HCT116 (cell line): Measurements from ENCODE around the gene PLA2G2F. TPM values are rescaled to one million over a fixed set of nuclear protein-coding genes. Genes with fewer than 3 reads are reported as not detected.

ENCODE experiments used
- ATAC-seq: fragments of 200-7000 bp; cut with Tn5 transposase; 2 replicates; pipeline ENCODE4 v1.9.1; 2020; ENCODE audit warnings: mild to moderate bottlenecking, moderate library complexity
- BruUV-seq: library from RNA; stranded (reverse); fragments of 400-500 nt; replicated peaks from 2 replicates; lab custom pipeline; 2021; lab: Mats Ljungman, UMichigan
- CTCF ChIA-PET: fragments of 300-600 bp; sonication (Branson Sonifier 250); formaldehyde crosslinking; loops from one replicate; lab custom pipeline; 2021; ENCODE audit warnings: antibody characterized with exemption; lab: Charles Lee
- POLR2A ChIA-PET: fragments of 300-600, 350-600 bp; sonication (Branson Sonifier 250); formaldehyde crosslinking; loops from one replicate; lab custom pipeline; 2021; ENCODE audit warnings: antibody characterized with exemption; lab: Charles Lee
- RAD21 ChIA-PET, 2 experiments: fragments of 300-600 bp; sonication (Branson Sonifier 250); formaldehyde crosslinking; loops; one replicate each; lab custom pipeline; 2023; ENCODE audit warnings: low total read pairs in 2 of 2; ENCODE audit not compliant: uncharacterized antibody in 2 of 2, unreplicated experiment in 2 of 2, low non-redundant PET in 1 of 2; lab: Charles Lee
- DNase-seq: peaks from one replicate; pipeline ENCODE4 v3.0.0-alpha.2; 2010; ENCODE audit warnings: low read depth, low spot score
- H2AFZ ChIP-seq: fragments of 200-600 bp; shearing (Covaris generic), sonication (generic); 2 replicates; pipeline ENCODE4 v1.6.1; 2017; ENCODE audit warnings: low read depth, mixed run types, mixed read lengths, antibody characterized with exemption, low read length; ENCODE audit not compliant: poor library complexity, severe bottlenecking
- H3K27ac ChIP-seq: 2 replicates; pipeline ENCODE4 v1.5.1; 2012; ENCODE audit warnings: low read depth, low read length
- H3K27me3 ChIP-seq: fragments of 200-600 bp; sonication (generic); 2 replicates; pipeline ENCODE4 v1.6.1; 2016; ENCODE audit warnings: mixed run types, low read length, mixed read lengths; ENCODE audit not compliant: insufficient read depth
- H3K36me3 ChIP-seq, 2 experiments: fragments of 200-500 bp in 1 of 2; fragments of 200-600 bp in 1 of 2; sonication (Bioruptor generic) in 1 of 2; sonication (generic) in 1 of 2; 2 replicates each; pipeline versions ENCODE4 v1.5.1 to v1.6.1; 2014 to 2016; ENCODE audit warnings: low read length in 2 of 2, inconsistent platforms in 1 of 2, mixed read lengths in 1 of 2, mixed run types in 1 of 2; ENCODE audit not compliant: insufficient read depth in 2 of 2, control insufficient read depth in 1 of 2
- H3K4me1 ChIP-seq, 2 experiments: fragments of 200-600 bp in 1 of 2; sonication (generic) in 1 of 2; 2 replicates each; pipeline versions ENCODE4 v1.5.1 to v1.6.1; 2012 to 2017; ENCODE audit warnings: low read length in 2 of 2, inconsistent platforms in 1 of 2, mild to moderate bottlenecking in 1 of 2, mixed read lengths in 1 of 2, mixed run types in 1 of 2, moderate library complexity in 1 of 2; ENCODE audit not compliant: insufficient read depth in 2 of 2, control insufficient read depth in 1 of 2
- H3K4me2 ChIP-seq: fragments of 200-600 bp; sonication (generic); 2 replicates; pipeline ENCODE4 v1.6.1; 2017; ENCODE audit warnings: mixed run types, low read length, mixed read lengths
- H3K4me3 ChIP-seq, 2 experiments: fragments of 200-600 bp in 1 of 2; sonication (generic) in 1 of 2; replicated peaks in 1 of 2; 2 replicates each; pipeline ENCODE4 v1.5.1; 2011 to 2016; ENCODE audit warnings: low read length in 2 of 2, control low read depth in 1 of 2, low read depth in 1 of 2, mild to moderate bottlenecking in 1 of 2, mixed read lengths in 1 of 2, mixed run types in 1 of 2
- H3K79me2 ChIP-seq: fragments of 200-600 bp; sonication (generic); 2 replicates; pipeline ENCODE4 v1.6.1; 2017; ENCODE audit warnings: mild to moderate bottlenecking, mixed run types, low read length, moderate library complexity, mixed read lengths; ENCODE audit not compliant: insufficient read depth
- H3K9ac ChIP-seq: fragments of 200-600 bp; sonication (generic); 2 replicates; pipeline ENCODE4 v1.6.1; 2016; ENCODE audit warnings: low read length, mixed read lengths
- H3K9me2 ChIP-seq: fragments of 200-600 bp; sonication (generic), shearing (Covaris generic); 2 replicates; pipeline ENCODE4 v1.6.1; 2017; ENCODE audit warnings: mixed run types, mild to moderate bottlenecking, moderate library complexity; ENCODE audit not compliant: insufficient read depth
- H3K9me3 ChIP-seq, 2 experiments: fragments of 200-500 bp in 1 of 2; fragments of 200-600 bp in 1 of 2; sonication (Bioruptor generic) in 1 of 2; sonication (generic) in 1 of 2; 2 replicates each; pipeline ENCODE4 v1.6.1; 2014 to 2017; ENCODE audit warnings: low read length in 2 of 2, mixed read lengths in 2 of 2, inconsistent platforms in 1 of 2, low read depth in 1 of 2, mild to moderate bottlenecking in 1 of 2, mixed run types in 1 of 2, moderate library complexity in 1 of 2; ENCODE audit not compliant: control insufficient read depth in 1 of 2, insufficient read depth in 1 of 2
- H4K20me1 ChIP-seq: fragments of 200-600 bp; sonication (generic), shearing (Covaris generic); 2 replicates; pipeline ENCODE4 v1.6.1; 2017; ENCODE audit warnings: mixed run types, mild to moderate bottlenecking, moderate library complexity; ENCODE audit not compliant: insufficient read depth
- CBX3 ChIP-seq: IDR thresholded peaks from 2 replicates; pipeline ENCODE4 v1.6.1; 2012; ENCODE audit warnings: low read depth
- CEBPB ChIP-seq: IDR thresholded peaks from 2 replicates; pipeline ENCODE4 v1.6.1; 2012; ENCODE audit warnings: low read depth
- EGR1 ChIP-seq: IDR thresholded peaks from 2 replicates; pipeline ENCODE4 v1.6.1; 2012; ENCODE audit warnings: low read depth
- ELF1 ChIP-seq: IDR thresholded peaks from 2 replicates; pipeline ENCODE4 v1.6.1; 2012; ENCODE audit warnings: low read depth, borderline replicate concordance
- EZH2 ChIP-seq: fragments of 200-600 bp; sonication (generic); IDR thresholded peaks from 2 replicates; pipeline ENCODE4 v1.6.1; 2017; ENCODE audit warnings: antibody characterized with exemption, mixed run types
- EZH2phosphoT487 ChIP-seq: fragments of 200-600 bp; IDR thresholded peaks from 2 replicates; pipeline ENCODE4 v1.6.1; 2018; ENCODE audit warnings: antibody characterized with exemption, borderline replicate concordance
- FOSL1 ChIP-seq: IDR thresholded peaks from 2 replicates; pipeline ENCODE4 v1.6.1; 2012; ENCODE audit warnings: low read depth
- JUND ChIP-seq: IDR thresholded peaks from 2 replicates; pipeline ENCODE4 v1.6.1; 2012
- MAX ChIP-seq: IDR thresholded peaks from 2 replicates; pipeline ENCODE4 v1.6.1; 2012
- POLR2A ChIP-seq: IDR thresholded peaks from 2 replicates; pipeline ENCODE4 v1.7.0; 2011; ENCODE audit warnings: borderline replicate concordance; ENCODE audit not compliant: insufficient read depth, insufficient read length; ENCODE audit errors: extremely low read depth
- POLR2AphosphoS5 ChIP-seq: IDR thresholded peaks from 2 replicates; pipeline ENCODE4 v1.6.1; 2011; ENCODE audit warnings: mild to moderate bottlenecking, low read depth, low read length, moderate library complexity
- SIN3A ChIP-seq: IDR thresholded peaks from 2 replicates; pipeline ENCODE4 v1.6.1; 2012; ENCODE audit warnings: low read depth
- SP1 ChIP-seq: IDR thresholded peaks from 2 replicates; pipeline ENCODE4 v1.6.1; 2012; ENCODE audit warnings: low read depth
- TCF7L2 ChIP-seq: IDR thresholded peaks from 2 replicates; pipeline ENCODE4 v1.7.0; 2011; ENCODE audit warnings: borderline replicate concordance, inconsistent platforms; ENCODE audit not compliant: insufficient read depth, insufficient read length; ENCODE audit errors: extremely low read depth
- ZBTB33 ChIP-seq: IDR thresholded peaks from 2 replicates; pipeline ENCODE4 v1.6.1; 2011; ENCODE audit warnings: mild to moderate bottlenecking, low read length, moderate library complexity; ENCODE audit not compliant: insufficient replicate concordance; ENCODE audit errors: extremely low read depth
- ZFX ChIP-seq: fragments of 450-650 bp; IDR thresholded peaks from 2 replicates; pipeline ENCODE4 v1.6.1; 2017
- ZNF274 ChIP-seq: fragments of 200-500 bp; sonication (Bioruptor generic); IDR thresholded peaks from 2 replicates; pipeline ENCODE4 v1.6.1; 2014; ENCODE audit warnings: mild to moderate bottlenecking, low read depth, low read length, inconsistent platforms
- intact Hi-C: fragments of 100-400 bp; cut with micrococcal nuclease; formaldehyde crosslinking; loops from 2 replicates; pipeline ENCODE4 v1.10.0; 2022
- total RNA-seq: library from RNA; stranded (reverse); gene quantifications from one replicate; pipeline ENCODE4 v1.2.1, GENCODE V29; 2021; ENCODE audit not compliant: unreplicated experiment
- TF ChIP-seq, protein P1 (sequence below), 3 experiments: fragments of 200-600 bp in 1 of 3; sonication (generic) in 1 of 3; IDR thresholded peaks in 2 of 3; conservative IDR thresholded peaks in 1 of 3; 2 replicates each; pipeline ENCODE4 v1.5.1; 2012 to 2017; ENCODE audit warnings: low read depth in 2 of 3, low read length in 2 of 3, antibody characterized with exemption in 1 of 3, borderline replicate concordance in 1 of 3, control low read depth in 1 of 3, mild to moderate bottlenecking in 1 of 3, mixed read lengths in 1 of 3, mixed run types in 1 of 3, moderate library complexity in 1 of 3; ENCODE audit not compliant: insufficient read depth in 1 of 3
- TF ChIP-seq, protein P2 (sequence below): IDR thresholded peaks from 2 replicates; pipeline ENCODE4 v1.6.1; 2012; ENCODE audit warnings: low read depth

Gene PLA2G2F
- total RNA-seq, 1 experiment from 2014 or later, result 0.12 TPM

DNA sequence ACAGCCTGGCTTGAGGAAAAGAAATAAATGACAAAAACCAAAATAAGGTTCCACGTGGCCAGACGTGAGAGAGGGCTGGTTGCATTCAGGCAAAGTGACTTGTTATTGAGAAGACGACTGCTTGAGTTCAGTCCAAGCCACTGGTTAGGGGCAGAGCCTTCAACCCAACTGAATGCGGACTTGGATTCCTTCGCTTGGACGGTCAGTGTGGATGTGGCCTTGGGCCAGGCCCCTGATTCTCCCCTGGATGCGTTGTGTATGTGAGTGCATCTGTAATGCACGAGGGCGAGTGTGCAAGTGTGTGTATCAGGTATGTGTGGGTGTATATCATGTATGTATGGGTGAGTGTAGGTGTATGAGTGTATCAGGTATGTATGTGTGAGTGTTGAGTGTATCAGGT, 1.9 kb downstream of the PLA2G2F start (continued):
- TF ChIP-seq, protein P1, sequence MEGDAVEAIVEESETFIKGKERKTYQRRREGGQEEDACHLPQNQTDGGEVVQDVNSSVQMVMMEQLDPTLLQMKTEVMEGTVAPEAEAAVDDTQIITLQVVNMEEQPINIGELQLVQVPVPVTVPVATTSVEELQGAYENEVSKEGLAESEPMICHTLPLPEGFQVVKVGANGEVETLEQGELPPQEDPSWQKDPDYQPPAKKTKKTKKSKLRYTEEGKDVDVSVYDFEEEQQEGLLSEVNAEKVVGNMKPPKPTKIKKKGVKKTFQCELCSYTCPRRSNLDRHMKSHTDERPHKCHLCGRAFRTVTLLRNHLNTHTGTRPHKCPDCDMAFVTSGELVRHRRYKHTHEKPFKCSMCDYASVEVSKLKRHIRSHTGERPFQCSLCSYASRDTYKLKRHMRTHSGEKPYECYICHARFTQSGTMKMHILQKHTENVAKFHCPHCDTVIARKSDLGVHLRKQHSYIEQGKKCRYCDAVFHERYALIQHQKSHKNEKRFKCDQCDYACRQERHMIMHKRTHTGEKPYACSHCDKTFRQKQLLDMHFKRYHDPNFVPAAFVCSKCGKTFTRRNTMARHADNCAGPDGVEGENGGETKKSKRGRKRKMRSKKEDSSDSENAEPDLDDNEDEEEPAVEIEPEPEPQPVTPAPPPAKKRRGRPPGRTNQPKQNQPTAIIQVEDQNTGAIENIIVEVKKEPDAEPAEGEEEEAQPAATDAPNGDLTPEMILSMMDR (IDR thresholded peaks at IDR 0.05 in 2 of 3, conservative IDR thresholded peaks at IDR 0.05 in 1 of 3; ENCODE audit: borderline replicate concordance in 1 of 3, insufficient read depth in 1 of 3, low read depth in 2 of 3, low read length in 2 of 3), result no peak
- TF ChIP-seq JUND, result no peak
- TF ChIP-seq POLR2A, result no peak

DNA sequence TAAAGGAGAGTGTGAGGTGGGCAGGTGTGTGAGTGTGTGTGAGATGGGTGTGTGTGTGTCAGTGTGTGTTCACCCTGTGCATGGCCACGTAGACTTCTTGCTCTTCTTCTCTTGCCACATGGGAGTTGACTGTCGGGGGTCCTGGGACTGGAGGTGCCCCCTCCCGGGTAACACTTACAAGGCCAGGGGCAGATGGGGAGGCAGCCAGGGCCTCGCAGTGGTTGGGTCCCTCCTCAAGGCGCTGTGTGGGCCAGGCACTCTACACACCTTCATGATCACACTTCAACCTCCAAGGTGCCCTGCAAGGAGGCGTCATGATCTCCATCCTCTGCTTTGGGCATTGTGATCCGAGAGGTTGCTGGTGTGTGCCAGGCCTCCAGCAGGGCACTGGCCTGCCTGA, 2.3 kb downstream of the PLA2G2F start:
- Histone ChIP-seq H3K4me1 (peaks cover 4 to 11% of the 10 kb centered on the region in 2 experiments; a peak in 3 of 4 replicates), H3K27ac (no peak overlapping the region), H2AFZ (no peak overlapping the region), H3K9me2 (no peaks in the 10 kb centered on the region)
- RAD21 ChIA-PET, result no interaction called here
- TF ChIP-seq POLR2A (no peak), ZBTB33 (no peak), CEBPB (no peak), EZH2 (no peak), FOSL1 (no peak), POLR2AphosphoS5 (no peak), JUND (no peak), MAX (no peak), TCF7L2 (no peak), SIN3A (no peak), ZNF274 (no peak), ELF1 (no peak), CBX3 (no peak), EZH2phosphoT487 (no peak), EGR1 (no peak), SP1 (no peak), ZFX (no peak)
- TF ChIP-seq, protein P2, sequence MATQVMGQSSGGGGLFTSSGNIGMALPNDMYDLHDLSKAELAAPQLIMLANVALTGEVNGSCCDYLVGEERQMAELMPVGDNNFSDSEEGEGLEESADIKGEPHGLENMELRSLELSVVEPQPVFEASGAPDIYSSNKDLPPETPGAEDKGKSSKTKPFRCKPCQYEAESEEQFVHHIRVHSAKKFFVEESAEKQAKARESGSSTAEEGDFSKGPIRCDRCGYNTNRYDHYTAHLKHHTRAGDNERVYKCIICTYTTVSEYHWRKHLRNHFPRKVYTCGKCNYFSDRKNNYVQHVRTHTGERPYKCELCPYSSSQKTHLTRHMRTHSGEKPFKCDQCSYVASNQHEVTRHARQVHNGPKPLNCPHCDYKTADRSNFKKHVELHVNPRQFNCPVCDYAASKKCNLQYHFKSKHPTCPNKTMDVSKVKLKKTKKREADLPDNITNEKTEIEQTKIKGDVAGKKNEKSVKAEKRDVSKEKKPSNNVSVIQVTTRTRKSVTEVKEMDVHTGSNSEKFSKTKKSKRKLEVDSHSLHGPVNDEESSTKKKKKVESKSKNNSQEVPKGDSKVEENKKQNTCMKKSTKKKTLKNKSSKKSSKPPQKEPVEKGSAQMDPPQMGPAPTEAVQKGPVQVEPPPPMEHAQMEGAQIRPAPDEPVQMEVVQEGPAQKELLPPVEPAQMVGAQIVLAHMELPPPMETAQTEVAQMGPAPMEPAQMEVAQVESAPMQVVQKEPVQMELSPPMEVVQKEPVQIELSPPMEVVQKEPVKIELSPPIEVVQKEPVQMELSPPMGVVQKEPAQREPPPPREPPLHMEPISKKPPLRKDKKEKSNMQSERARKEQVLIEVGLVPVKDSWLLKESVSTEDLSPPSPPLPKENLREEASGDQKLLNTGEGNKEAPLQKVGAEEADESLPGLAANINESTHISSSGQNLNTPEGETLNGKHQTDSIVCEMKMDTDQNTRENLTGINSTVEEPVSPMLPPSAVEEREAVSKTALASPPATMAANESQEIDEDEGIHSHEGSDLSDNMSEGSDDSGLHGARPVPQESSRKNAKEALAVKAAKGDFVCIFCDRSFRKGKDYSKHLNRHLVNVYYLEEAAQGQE, result no peak
- TF ChIP-seq, all 23 proteins: peak for 0
- intact Hi-C loops, result no loop called here
- Histone ChIP-seq H4K20me1 (no peaks in the 10 kb centered on the region), H3K9ac (no peak overlapping the region), H3K4me3 (no peak overlapping the region), H3K79me2 (no peaks in the 10 kb centered on the region), H3K9me3 (no peaks in the 10 kb centered on the region), H3K27me3 (no peaks in the 10 kb centered on the region), H3K4me2 (no peak overlapping the region), H3K36me3 (no peaks in the 10 kb centered on the region)
- ATAC-seq (no peak), DNase-seq (no peak)
- CTCF ChIA-PET, result no interaction called here
- POLR2A ChIA-PET, result no interaction called here
- BruUV-seq, result no TSS peak
